ENCODE data around the gene CYB561D1. TPM values are rescaled to one million over a fixed set of nuclear protein-coding genes. Genes with fewer than 3 reads are reported as not detected.

Gene CYB561D1
- polyA plus RNA-seq, 3 donors: 4.8 to 9.1 (median 5.0) TPM

GRCh38 chr1:109538827-109539555 lies 45.1 kb downstream of the CYB561D1 start:
- no peak overlapping the region for H3K27ac ChIP-seq (ENCODE audit: low read depth, low read length)
- WGBS, 3 donors: 87 to 94% (median 93%) methylated on average over 9 of the region's 9 CpGs

DNA sequence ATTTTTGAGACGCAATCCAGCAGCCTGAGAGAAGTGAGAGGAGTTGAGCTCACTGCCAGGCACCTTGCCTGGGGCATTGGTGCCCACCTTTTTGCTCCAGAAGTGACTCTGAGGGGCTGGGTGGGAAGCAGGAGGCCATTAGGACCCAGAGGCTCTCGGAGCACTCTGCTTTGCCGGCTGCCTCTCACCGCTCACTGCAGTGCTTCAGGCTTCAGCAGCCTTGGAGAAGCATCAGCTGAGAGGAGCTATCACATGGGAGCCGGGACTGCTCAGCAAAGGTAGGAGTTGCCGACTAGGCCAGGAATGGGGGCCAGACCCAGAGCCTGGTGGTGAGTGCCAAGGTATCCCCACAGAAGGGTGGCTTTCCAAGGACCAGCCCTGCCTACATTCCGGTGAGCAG lies 45.8 kb downstream of the CYB561D1 start, which contains the start of gene GPR61:
Gene GPR61, plus strand, starts transcription at position 197 of the 400 bp plus-strand sequence. CDS start 3,151 bp downstream, outside the sequence.
- H3K27ac ChIP-seq (ENCODE audit: low read depth, low read length): no peak within 1 kb of the TSS
- WGBS, 3 donors: 52 to 64% (median 61%) methylated on average over 7 of the region's 7 CpGs

GRCh38 chr1:109541102-109541501 lies 47.2 kb downstream of the CYB561D1 start:
- H3K27ac ChIP-seq (ENCODE audit: low read depth, low read length): no peak overlapping the region
- 73 to 78% (median 74%) methylated on average over 3 of the region's 3 CpGs for WGBS, 3 donors

DNA sequence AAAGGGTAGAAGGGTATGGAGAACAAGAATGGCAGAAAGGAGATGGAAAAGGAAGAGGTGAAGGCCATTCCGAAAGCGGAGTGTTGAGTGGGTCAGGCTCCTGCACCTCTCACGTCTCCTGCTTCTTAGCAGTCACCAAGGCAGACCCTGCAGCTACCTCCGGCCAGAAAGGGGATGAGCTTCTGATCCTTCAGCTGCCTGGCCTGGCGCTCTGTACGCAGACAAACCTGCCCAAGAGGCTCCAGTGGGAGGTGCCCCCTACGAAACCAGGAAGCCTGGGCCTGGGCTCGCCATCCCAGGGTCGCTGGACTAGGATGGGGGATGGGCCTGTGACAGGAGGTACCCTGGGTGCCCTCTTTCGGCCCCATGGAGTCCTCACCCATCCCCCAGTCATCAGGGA lies 48.8 kb downstream of the CYB561D1 start:
- no peak overlapping the region for H3K27ac ChIP-seq (ENCODE audit: low read depth, low read length)
- 86 to 90% (median 89%) methylated on average over 10 of the region's 10 CpGs for WGBS, 3 donors

DNA sequence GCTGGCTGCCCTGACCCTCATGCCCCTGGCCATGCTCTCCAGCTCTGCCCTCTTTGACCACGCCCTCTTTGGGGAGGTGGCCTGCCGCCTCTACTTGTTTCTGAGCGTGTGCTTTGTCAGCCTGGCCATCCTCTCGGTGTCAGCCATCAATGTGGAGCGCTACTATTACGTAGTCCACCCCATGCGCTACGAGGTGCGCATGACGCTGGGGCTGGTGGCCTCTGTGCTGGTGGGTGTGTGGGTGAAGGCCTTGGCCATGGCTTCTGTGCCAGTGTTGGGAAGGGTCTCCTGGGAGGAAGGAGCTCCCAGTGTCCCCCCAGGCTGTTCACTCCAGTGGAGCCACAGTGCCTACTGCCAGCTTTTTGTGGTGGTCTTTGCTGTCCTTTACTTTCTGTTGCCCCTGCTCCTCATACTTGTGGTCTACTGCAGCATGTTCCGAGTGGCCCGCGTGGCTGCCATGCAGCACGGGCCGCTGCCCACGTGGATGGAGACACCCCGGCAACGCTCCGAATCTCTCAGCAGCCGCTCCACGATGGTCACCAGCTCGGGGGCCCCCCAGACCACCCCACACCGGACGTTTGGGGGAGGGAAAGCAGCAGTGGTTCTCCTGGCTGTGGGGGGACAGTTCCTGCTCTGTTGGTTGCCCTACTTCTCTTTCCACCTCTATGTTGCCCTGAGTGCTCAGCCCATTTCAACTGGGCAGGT lies 49.5 kb downstream of the CYB561D1 start:
- WGBS, 3 donors: 85 to 87% (median 85%) methylated on average over 24 of the region's 24 CpGs

DNA sequence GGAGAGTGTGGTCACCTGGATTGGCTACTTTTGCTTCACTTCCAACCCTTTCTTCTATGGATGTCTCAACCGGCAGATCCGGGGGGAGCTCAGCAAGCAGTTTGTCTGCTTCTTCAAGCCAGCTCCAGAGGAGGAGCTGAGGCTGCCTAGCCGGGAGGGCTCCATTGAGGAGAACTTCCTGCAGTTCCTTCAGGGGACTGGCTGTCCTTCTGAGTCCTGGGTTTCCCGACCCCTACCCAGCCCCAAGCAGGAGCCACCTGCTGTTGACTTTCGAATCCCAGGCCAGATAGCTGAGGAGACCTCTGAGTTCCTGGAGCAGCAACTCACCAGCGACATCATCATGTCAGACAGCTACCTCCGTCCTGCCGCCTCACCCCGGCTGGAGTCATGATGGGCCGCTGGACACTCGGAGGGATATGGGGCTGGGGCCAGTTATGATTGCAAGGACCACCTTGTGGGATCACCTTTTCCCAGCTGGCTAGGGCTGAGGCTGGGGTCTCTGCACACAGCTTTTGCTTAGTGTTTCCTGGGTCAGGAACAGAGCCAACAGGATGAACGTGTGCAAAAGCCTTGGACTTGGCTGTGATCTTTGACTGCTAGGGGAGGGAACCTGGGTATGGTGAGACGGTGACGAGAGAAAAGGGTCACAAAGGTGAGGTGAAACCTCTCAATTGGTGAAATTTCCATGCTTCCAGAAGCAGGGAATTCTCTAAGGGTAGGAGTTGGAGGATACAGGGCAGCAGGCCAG lies 50.3 kb downstream of the CYB561D1 start:
- WGBS, 3 donors: 70 to 75% (median 71%) methylated on average over 14 of the region's 14 CpGs

More for the DNA sequence above, 49.5 kb downstream of the CYB561D1 start:
- H3K27ac ChIP-seq (ENCODE audit: low read depth, low read length): no peak overlapping the region

DNA sequence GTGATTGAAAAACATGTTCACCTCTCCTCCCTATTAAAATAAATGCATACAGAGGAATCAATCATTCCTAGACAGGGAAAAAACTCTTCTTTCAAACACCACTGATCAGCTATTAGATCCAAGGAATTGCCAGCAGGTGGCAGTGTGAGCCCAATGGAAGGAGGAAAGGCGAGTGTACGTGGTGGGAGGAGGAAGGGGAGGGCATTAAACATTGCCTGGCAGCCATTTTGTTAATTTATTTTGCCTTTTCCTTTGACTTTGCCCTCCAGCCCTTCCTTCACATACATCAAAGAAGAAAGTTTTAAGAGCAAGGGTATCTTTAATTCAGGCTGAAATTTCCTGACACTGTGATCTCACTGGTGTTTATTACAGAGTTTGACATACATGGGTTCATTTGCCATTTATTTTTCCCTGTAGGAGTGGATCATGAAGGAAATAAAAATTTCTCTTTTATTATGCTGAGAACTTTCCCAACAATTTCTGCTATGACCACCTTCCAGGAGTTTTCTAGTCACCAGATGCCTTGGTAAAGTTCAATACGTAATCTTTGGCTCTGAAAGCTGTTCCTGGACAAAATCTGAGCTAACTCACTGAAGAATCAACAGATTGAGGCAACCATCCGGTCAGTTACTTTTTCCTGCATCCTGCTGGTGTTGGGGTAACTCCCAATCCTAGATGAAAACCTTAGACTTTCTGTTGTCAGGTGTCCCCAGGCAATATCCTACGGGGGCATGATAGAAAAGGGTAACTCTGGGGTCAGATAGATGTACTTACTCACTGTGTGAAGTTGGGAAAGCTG lies 52.6 kb downstream of the CYB561D1 start:
- H3K27ac ChIP-seq (ENCODE audit: low read depth, low read length): no peak overlapping the region
- WGBS, 3 donors: 16 to 28% (median 27%) methylated on average over 5 of the region's 5 CpGs

More for the DNA sequence above, 50.3 kb downstream of the CYB561D1 start:
- H3K27ac ChIP-seq (ENCODE audit: low read depth, low read length): no peak overlapping the region

DNA sequence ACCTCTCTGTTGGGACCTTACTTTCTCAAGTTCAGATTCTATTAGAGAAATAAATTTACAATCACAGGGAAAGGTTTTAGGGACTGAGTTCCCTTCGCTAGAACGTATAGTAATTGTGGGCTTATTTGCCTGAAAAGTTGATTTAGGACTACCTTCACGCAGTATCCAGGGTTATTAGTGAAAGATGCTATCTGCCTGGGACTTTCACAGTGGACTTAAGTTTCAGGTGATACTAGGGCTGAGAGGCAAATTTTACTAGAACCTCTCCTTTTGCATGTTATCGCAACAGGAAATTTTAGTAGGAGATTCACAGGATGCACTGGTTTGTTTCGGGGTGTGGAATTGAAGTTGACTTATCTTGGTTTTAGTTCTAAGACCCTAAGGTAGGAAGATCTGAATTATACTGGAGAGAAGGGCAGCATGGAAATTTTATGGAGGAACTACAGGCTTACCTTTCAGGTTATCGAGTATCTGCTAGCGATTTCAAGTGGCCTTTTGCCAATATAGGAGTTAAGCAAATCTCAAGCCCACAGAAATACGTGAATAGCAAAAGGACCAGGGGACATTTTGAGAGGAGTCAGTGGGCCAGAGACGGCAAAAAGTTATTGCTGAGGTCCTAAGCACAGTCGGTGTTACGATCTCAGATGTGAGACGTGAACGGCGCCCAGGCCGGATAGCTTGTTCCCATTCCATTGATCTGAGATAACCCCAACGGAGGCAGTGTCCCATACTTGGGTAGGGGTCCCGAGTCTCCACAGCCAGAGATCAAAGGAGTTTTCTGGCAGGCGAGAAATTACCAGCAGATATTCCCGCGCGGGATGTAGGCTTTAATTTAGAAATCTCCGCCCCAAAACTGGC lies 53.8 kb downstream of the CYB561D1 start:
- 5 to 8% (median 7%) methylated on average over 22 of the region's 22 CpGs for WGBS, 3 donors
- peak overlapping the region; percentile 82 for H3K27ac ChIP-seq (ENCODE audit: low read depth, low read length)

DNA sequence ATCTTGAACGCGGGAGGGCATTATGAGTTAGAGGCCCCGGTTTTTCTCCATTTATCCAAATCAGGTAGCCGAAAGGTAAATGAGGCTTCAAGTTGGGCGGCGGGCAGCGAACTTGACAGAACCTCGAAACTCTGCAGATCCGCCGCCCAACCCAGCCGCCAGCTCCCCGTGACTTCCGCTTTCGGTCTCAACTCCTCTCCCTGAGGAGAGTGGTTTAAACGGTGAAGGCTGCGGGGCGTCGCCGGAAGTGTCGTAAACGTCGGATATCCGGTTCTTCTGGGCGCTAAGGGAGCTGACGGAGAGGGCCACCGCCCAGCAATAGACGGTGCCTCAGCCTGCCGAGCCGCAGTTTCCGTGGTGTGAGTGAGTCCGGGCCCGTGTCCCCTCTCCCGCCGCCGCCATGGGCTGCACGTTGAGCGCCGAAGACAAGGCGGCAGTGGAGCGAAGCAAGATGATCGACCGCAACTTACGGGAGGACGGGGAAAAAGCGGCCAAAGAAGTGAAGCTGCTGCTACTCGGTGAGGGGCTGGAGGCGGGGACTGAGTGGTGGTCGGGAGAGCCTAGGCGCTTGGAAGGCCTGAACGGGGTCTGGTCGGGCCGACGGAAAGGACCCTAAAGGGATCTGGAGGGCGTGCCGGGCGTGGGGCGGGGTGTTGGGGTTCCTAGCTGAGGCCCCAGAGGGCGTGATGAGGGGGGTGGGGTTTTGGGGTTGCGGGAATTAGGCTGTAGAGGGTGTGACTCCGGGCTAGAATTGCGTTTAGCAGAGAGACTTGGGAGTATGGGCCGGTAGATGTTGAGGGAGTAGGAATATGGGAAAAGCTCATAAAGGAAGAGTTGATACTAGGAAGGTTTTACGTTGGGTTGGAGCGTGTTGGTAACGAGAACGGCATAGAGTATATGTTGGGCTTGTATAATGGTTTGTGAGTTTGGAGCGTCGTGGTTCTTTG lies 54.7 kb downstream of the CYB561D1 start, which contains the start of gene GNAI3:
Gene GNAI3, plus strand, starts transcription at position 295 of the 947 bp plus-strand sequence. Its CDS starts 106 bp downstream, at position 401.
- 0 to 1% (median 1%) methylated on average over 68 of the region's 68 CpGs for WGBS, 3 donors
- H3K27ac ChIP-seq (ENCODE audit: low read depth, low read length): peak within 1 kb of the TSS; percentile 82

Other genes with a start within 250 kb of the CYB561D1 start
- 1 to 10 TPM in 1 of 3 donors, under 1 TPM in 2; 0.67 to 2.3 (median 0.94) TPM for gene CELSR2, start 244.6 kb upstream of the CYB561D1 start, polyA plus RNA-seq
- gene PSRC1, start 210.9 kb upstream of the CYB561D1 start, polyA plus RNA-seq: 1 to 10 TPM in 2 of 3 donors, under 1 TPM in 1; 0.98 to 2.9 (median 1.1) TPM
- gene MYBPHL, start 187.1 kb upstream of the CYB561D1 start, polyA plus RNA-seq: under 1 TPM; 0.06 to 0.34 (median 0.19) TPM
- 10 to 100 TPM; 13.2 to 47.9 (median 24.6) TPM for gene SORT1, start 96.2 kb upstream of the CYB561D1 start, polyA plus RNA-seq
- gene PSMA5, start 67.6 kb upstream of the CYB561D1 start, polyA plus RNA-seq: 10 to 100 TPM; 28.5 to 47.2 (median 33.9) TPM
- gene SYPL2, start 27.5 kb upstream of the CYB561D1 start, polyA plus RNA-seq: 1 to 10 TPM; 1.2 to 2.5 (median 2.1) TPM
- 1 to 10 TPM; 2.6 to 4.0 (median 3.2) TPM for gene ATXN7L2, start 10.2 kb upstream of the CYB561D1 start, polyA plus RNA-seq
- gene AMIGO1, start 15.6 kb downstream of the CYB561D1 start, polyA plus RNA-seq: 1 to 10 TPM; 2.1 to 3.8 (median 2.5) TPM
- gene GPR61, start 45.8 kb downstream of the CYB561D1 start, polyA plus RNA-seq: not detected
- gene GNAI3, start 54.5 kb downstream of the CYB561D1 start, polyA plus RNA-seq: 1 to 10 TPM; 2.5 to 4.8 (median 4.1) TPM
- under 1 TPM in 1 of 3 donors, not detected in 2; 0.07 TPM for gene GNAT2, start 125.5 kb downstream of the CYB561D1 start, polyA plus RNA-seq
- 10 to 100 TPM; 18.3 to 26.0 (median 19.5) TPM for gene AMPD2, start 125.7 kb downstream of the CYB561D1 start, polyA plus RNA-seq
- gene GSTM4, start 162.0 kb downstream of the CYB561D1 start, polyA plus RNA-seq: 10 to 100 TPM; 14.5 to 33.8 (median 32.8) TPM
- 10 to 100 TPM; 21.4 to 93.2 (median 74.8) TPM for gene GSTM2, start 174.0 kb downstream of the CYB561D1 start, polyA plus RNA-seq
- 10 to 100 TPM in 2 of 3 donors, not detected in 1; 35.4 to 94.6 TPM for gene GSTM1, start 193.7 kb downstream of the CYB561D1 start, polyA plus RNA-seq
- 10 to 100 TPM in 1 of 3 donors, 1 to 10 TPM in 1, under 1 TPM in 1; 0.84 to 62.9 (median 5.8) TPM for gene GSTM5, start 218.2 kb downstream of the CYB561D1 start, polyA plus RNA-seq
- gene GSTM3, start 246.9 kb downstream of the CYB561D1 start, polyA plus RNA-seq: 100 to 1,000 TPM in 1 of 3 donors, 10 to 100 TPM in 2; 38.6 to 215 (median 51.8) TPM